ENCODE measurements around the gene VPREB3.

DNA sequence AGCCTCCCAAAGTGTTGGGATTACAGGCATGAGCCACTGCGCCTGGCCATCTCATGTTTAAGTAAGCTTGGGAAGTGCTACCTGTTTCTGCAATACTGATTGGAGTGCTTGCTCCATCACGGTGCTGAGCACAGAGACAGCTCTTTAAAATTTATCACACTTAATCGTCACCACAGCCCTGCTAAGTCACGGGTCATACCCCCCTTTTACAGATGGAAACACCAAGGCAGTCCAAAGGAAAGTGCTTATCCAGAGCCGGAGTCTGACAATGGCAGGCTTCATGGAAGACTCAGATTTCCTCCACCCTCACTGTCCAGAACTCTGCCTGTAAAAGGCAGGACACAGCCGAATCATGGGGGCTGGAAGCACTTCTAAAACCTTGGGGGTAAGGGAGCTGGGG lies 5.8 kb upstream of the VPREB3 start:
- TF ChIP-seq, protein P1, sequence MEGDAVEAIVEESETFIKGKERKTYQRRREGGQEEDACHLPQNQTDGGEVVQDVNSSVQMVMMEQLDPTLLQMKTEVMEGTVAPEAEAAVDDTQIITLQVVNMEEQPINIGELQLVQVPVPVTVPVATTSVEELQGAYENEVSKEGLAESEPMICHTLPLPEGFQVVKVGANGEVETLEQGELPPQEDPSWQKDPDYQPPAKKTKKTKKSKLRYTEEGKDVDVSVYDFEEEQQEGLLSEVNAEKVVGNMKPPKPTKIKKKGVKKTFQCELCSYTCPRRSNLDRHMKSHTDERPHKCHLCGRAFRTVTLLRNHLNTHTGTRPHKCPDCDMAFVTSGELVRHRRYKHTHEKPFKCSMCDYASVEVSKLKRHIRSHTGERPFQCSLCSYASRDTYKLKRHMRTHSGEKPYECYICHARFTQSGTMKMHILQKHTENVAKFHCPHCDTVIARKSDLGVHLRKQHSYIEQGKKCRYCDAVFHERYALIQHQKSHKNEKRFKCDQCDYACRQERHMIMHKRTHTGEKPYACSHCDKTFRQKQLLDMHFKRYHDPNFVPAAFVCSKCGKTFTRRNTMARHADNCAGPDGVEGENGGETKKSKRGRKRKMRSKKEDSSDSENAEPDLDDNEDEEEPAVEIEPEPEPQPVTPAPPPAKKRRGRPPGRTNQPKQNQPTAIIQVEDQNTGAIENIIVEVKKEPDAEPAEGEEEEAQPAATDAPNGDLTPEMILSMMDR (IDR thresholded peaks at IDR 0.05), result no peak
- TF ChIP-seq POLR2A (IDR thresholded peaks at IDR 0.05), result no peak

Measured in body of pancreas (tissue), 4 donors.